Activated naive CD8-positive, alpha-beta T cell treated with anti-CD3 and anti-CD28 coated beads, Interleukin-2, amount 10 ng/mL, durations not matched to agents 7 days and 5 days (primary cell): Measurements from ENCODE around the gene ATAT1. TPM values are rescaled to one million over a fixed set of nuclear protein-coding genes. Genes with fewer than 3 reads are reported as not detected.
A peak's percentile ranks its signal among the peaks of the same experiment; 100 is the strongest.

ENCODE experiments used
- ATAC-seq: fragments of 150-1000 bp; cut with Tn5 transposase; one replicate; pipeline ENCODE4 v1.10.0; 2021; ENCODE audit warnings: low read depth, moderate library complexity
- POLR2A ChIA-PET: fragments of 350-600 bp; sonication (Branson Sonifier 250); formaldehyde crosslinking; loops from one replicate; lab custom pipeline; 2021; ENCODE audit warnings: antibody characterized with exemption; lab: Charles Lee
- DNase-seq: peaks from one replicate; pipeline ENCODE4 v3.0.0; 2021
- H3K27ac Mint-ChIP-seq: one replicate; pipeline ENCODE4 v1.8.0; 2022; ENCODE audit warnings: mild to moderate bottlenecking, mixed read lengths
- H3K27me3 Mint-ChIP-seq: one replicate; pipeline ENCODE4 v1.8.0; 2022; ENCODE audit warnings: mild to moderate bottlenecking, moderate library complexity, mixed read lengths
- H3K36me3 Mint-ChIP-seq: one replicate; pipeline ENCODE4 v1.8.0; 2021; ENCODE audit warnings: mild to moderate bottlenecking, mixed read lengths
- H3K4me1 Mint-ChIP-seq: one replicate; pipeline ENCODE4 v1.8.0; 2021; ENCODE audit warnings: mixed read lengths
- H3K4me3 Mint-ChIP-seq: one replicate; pipeline ENCODE4 v1.8.0; 2022; ENCODE audit warnings: mild to moderate bottlenecking, moderate library complexity, mixed read lengths
- H3K9me3 Mint-ChIP-seq: one replicate; pipeline ENCODE4 v1.8.0; 2021; ENCODE audit warnings: mixed read lengths
- total RNA-seq, 2 experiments: library from RNA; stranded (reverse); gene quantifications; one replicate each; pipeline ENCODE4 v1.2.3, GENCODE V29; 2021

Gene ATAT1
- total RNA-seq, 2 experiments from 2014 or later, result 11.2 to 13.5 TPM

DNA sequence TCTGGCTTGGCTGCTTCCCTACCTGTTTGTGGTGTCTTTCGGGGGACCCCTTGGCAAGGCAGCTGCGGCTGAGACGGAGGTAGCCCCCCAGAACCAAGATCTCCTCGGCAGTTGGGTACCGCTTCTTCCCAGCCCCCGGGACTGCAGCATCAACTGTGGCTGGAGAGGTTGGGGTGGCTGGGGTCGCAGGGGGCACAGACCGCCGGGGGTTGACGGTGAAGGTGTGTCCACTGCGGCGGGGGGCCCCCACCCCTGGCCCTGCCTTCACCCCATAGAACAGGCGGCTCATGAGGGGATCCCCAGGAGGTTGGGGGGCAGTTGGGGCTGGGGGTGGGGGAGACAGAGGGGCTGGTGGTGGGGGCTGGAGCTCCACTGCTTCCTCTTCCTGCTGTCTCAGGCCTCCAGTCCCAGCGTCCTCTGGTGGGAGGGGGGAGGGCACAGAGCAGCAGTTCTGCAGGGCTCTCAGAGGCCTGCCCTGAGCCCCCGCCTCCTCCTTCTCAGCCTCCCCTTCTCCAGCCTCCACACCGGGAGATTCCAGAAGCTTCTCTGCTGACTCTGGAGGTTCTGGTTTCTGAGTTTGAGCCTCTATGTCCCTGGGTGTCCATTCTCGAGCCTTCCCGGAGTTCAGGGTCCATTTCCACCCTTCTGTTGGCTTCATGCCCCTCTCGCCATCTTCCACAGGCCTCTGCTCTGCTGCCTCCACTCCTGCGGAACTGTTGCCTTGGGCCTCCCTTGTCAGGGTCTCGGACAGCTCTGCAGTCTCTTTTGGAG lies 57.9 kb downstream of the ATAT1 start:
- no peaks in the 10 kb centered on the region for H3K9me3 Mint-ChIP-seq
- no peaks in the 10 kb centered on the region for H3K27me3 Mint-ChIP-seq
- DNase-seq (peak; percentile 68), ATAC-seq (peak; percentile 10)
- H3K27ac Mint-ChIP-seq, result peak overlapping the region; percentile 99
- H3K4me3 Mint-ChIP-seq, result peak overlapping the region; percentile 91
- POLR2A ChIA-PET, result interaction anchor here (0.6 to 16.6 kb wide), 14 partner anchors 9 to 69 kb away, joined by 3 to 512 read pairs (median 6); partner anchors contain the start of genes DHX16, FLOT1, IER3 and MDC1
- H3K36me3 Mint-ChIP-seq, result peaks cover 62% of the 10 kb centered on the region
- peaks cover 31% of the 10 kb centered on the region for H3K4me1 Mint-ChIP-seq

DNA sequence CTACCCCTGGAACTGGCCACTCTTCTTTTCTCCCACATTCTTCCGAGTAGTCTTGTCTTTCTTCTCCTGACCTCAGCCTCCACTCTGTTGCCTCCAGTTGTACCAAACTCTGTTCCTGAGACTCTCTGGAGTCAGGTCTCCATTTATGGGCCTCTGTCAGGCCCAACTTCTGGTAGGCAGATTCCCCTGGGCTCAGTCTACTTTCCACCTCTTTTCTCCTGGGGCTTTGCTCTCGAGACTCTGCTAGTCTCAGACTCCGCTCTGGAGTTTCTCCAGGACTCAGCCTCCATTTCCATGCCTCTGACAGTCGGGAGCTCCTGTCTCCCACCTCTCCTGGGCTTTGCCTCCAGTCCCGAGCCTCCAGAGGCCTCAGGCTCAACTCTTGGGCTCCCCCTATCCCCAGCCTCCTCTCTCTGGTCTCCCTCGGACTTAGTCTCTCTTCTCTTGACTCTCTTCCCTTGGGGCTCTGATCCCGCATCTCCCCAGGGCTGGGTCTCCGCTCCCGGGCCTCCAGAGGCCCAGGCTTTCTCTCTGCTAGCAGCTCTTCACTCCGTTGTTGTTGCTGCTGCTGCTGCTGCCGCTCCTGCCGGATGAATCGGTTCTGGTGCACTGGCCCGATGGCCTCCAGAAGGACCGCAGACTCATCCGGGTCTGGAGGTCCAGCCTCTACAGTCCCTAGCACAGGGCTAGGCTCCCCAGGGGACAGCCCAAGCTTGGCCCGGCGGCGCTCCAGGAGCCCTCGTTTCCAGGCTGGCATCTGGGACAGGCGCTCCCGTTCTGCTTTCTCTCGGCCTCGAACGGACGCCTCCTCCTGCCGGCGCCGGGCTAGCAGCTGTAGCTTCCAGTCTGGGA lies 58.7 kb downstream of the ATAT1 start:
- POLR2A ChIA-PET, result interaction anchor here (0.6 to 16.6 kb wide), 11 partner anchors 9 to 70 kb away, joined by 3 to 512 read pairs (median 6); partner anchors contain the start of genes DHX16, FLOT1, IER3 and MDC1
- Mint-ChIP-seq H3K27ac (peak overlapping the region; percentile 99), H3K27me3 (no peaks in the 10 kb centered on the region), H3K9me3 (no peaks in the 10 kb centered on the region), H3K4me3 (peak overlapping the region; percentile 91), H3K4me1 (peaks cover 34% of the 10 kb centered on the region), H3K36me3 (peaks cover 54% of the 10 kb centered on the region)
- DNase-seq (peak; percentile 60), ATAC-seq (no peak)

GRCh38 chr6:30686009-30686907 lies 59.6 kb downstream of the ATAT1 start, which contains the start of gene PPP1R18:
TSS of gene PPP1R18 (minus strand) at chr6:30686645. CDS start at chr6:30686018, 627 bp downstream.
- Mint-ChIP-seq H3K4me1 (peaks cover 35% of the 10 kb centered on the region), H3K9me3 (no peaks in the 10 kb centered on the region), H3K36me3 (peaks cover 45% of the 10 kb centered on the region), H3K27ac (peak within 1 kb of the TSS; percentile 99), H3K27me3 (no peaks in the 10 kb centered on the region), H3K4me3 (peak within 1 kb of the TSS; percentile 91)
- POLR2A ChIA-PET, result interaction anchor here (1.0 to 16.6 kb wide), 7 partner anchors 13 to 71 kb away, joined by 4 to 512 read pairs (median 13); partner anchors contain the start of genes DHX16, MDC1, MRPS18B and PPP1R10
- ATAC-seq (peak; percentile 29), DNase-seq (peak; percentile 87)

DNA sequence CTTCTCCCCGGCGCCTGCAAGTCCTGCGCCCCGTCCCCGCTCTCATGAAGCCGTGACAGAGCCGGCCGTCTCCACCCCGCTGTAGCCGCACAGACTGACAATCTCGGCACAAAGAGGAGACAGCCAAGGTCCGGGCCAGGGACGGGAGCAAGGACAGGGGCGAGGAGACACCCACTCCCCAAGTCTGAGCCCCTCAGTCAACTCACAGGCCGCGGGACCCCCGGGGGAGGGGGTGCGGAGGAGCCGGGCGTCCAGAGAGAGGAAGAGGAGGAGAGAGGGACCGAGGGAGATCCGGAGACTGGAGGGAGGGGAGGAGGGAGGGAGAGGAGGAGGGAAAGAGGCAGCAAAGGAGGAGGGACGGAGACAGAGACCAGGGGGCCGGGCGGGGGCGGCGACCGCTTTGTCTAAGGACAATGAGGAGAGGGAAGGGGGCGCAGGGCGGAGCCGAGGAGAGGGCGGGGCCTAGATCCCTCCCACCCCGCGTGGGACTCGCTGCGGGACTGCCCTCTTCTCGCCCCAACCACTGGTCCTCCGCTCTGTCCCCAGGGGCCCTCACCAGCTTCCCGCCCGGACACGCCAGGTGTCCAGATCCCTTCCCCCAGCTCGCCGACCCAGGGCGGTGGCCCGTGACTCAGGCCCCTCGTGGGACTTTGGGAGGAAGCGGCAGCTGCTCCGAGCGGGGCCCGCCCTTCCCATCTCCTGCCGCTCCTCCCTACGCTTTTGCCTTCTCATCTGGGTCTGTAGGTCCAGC lies 60.4 kb downstream of the ATAT1 start:
- Mint-ChIP-seq H3K4me3 (peak overlapping the region; percentile 91), H3K27ac (peak overlapping the region; percentile 99), H3K9me3 (no peaks in the 10 kb centered on the region), H3K4me1 (peaks cover 36% of the 10 kb centered on the region), H3K27me3 (no peaks in the 10 kb centered on the region), H3K36me3 (peaks cover 38% of the 10 kb centered on the region)
- POLR2A ChIA-PET, result interaction anchor here (0.8 to 3.0 kb wide), 9 partner anchors 8 to 72 kb away, joined by 3 to 37 read pairs (median 6); partner anchors contain the start of genes MDC1 and TUBB
- ATAC-seq (peak; percentile 18), DNase-seq (peak; percentile 83)

DNA sequence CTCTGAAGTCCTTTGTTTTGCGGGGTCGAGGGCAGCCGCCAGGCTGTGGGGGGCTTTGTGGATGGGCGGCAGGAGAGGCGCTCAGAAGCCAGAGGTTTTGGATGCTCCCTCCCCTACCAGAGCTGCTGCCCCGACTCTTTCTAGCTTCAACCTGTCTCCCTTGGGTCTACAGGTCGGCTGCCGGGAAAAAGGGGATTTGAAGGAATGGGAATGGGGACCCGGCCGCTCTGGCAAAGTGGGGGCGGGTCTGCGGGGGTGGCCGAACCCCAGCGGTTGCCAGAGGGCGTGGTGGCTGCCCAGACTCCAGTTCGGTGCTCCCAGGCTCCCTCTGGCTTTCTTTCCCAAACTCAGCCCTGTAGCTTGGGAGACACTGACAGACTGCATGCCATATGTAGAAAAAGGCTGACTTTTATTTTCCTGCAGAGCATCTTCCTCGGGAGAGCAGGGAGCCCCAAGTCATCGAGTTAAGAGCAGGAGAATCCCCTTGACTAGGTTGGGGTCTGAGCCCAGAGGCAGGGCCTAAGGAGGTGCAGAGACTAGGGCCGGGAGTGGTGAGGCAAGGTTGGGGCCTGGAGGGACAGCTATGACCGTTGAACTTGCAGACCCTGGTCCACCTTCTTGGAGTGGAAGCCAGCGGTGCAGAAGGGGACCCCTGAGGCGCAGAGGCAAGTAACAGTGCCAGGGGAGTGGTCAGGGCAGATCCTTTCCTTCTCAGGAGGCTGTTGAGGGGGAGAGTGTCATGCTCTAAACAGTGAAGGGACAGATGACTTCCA lies 61.2 kb downstream of the ATAT1 start:
- DNase-seq, result no peak
- peaks cover 32% of the 10 kb centered on the region for H3K36me3 Mint-ChIP-seq
- H3K4me1 Mint-ChIP-seq, result peaks cover 36% of the 10 kb centered on the region
- ATAC-seq, result no peak
- peak overlapping the region; percentile 91 for H3K4me3 Mint-ChIP-seq
- H3K27me3 Mint-ChIP-seq, result no peaks in the 10 kb centered on the region
- H3K9me3 Mint-ChIP-seq, result no peaks in the 10 kb centered on the region
- POLR2A ChIA-PET, result interaction anchor here (0.8 to 3.0 kb wide), 11 partner anchors 9 to 73 kb away, joined by 3 to 37 read pairs (median 5); partner anchors contain the start of genes MDC1 and TUBB
- peak overlapping the region; percentile 99 for H3K27ac Mint-ChIP-seq

- H3K4me1 Mint-ChIP-seq, result peaks cover 36% of the 10 kb centered on the region
- H3K36me3 Mint-ChIP-seq, result peaks cover 25% of the 10 kb centered on the region
- no peaks in the 10 kb centered on the region for H3K9me3 Mint-ChIP-seq
- DNase-seq (no peak), ATAC-seq (no peak)
- POLR2A ChIA-PET, result interaction anchor here (1.0 to 3.6 kb wide), 10 partner anchors 8 to 48 kb away, joined by 3 to 37 read pairs (median 6); partner anchors contain the start of genes MDC1 and TUBB
- H3K4me3 Mint-ChIP-seq, result peak overlapping the region; percentile 91
- H3K27me3 Mint-ChIP-seq, result no peaks in the 10 kb centered on the region
- H3K27ac Mint-ChIP-seq, result peak overlapping the region; percentile 99
These were observed 61.9 kb downstream of the ATAT1 start for GRCh38 chr6:30688569-30688968.

GRCh38 chr6:30689022-30689865 lies 62.6 kb downstream of the ATAT1 start:
- Mint-ChIP-seq H3K27me3 (no peaks in the 10 kb centered on the region), H3K36me3 (peaks cover 18% of the 10 kb centered on the region), H3K9me3 (no peaks in the 10 kb centered on the region), H3K4me3 (peak overlapping the region; percentile 98), H3K27ac (peak overlapping the region; percentile 66), H3K4me1 (peaks cover 36% of the 10 kb centered on the region)
- DNase-seq, result no peak
- ATAC-seq, result no peak
- POLR2A ChIA-PET, result interaction anchor here (1.1 to 3.6 kb wide), 8 partner anchors 8 to 48 kb away, joined by 3 to 37 read pairs (median 6); partner anchors contain the start of gene MDC1

GRCh38 chr6:30689985-30690384 lies 63.3 kb downstream of the ATAT1 start:
- Mint-ChIP-seq H3K4me1 (peaks cover 35% of the 10 kb centered on the region), H3K27me3 (no peaks in the 10 kb centered on the region), H3K36me3 (peaks cover 17% of the 10 kb centered on the region), H3K4me3 (peak overlapping the region; percentile 98), H3K9me3 (no peaks in the 10 kb centered on the region), H3K27ac (peak overlapping the region; percentile 80)
- POLR2A ChIA-PET, result interaction anchor here (1.0 to 3.6 kb wide), 6 partner anchors 10 to 41 kb away, joined by 3 to 12 read pairs (median 5); partner anchors contain the start of gene MDC1
- ATAC-seq (no peak), DNase-seq (no peak)

DNA sequence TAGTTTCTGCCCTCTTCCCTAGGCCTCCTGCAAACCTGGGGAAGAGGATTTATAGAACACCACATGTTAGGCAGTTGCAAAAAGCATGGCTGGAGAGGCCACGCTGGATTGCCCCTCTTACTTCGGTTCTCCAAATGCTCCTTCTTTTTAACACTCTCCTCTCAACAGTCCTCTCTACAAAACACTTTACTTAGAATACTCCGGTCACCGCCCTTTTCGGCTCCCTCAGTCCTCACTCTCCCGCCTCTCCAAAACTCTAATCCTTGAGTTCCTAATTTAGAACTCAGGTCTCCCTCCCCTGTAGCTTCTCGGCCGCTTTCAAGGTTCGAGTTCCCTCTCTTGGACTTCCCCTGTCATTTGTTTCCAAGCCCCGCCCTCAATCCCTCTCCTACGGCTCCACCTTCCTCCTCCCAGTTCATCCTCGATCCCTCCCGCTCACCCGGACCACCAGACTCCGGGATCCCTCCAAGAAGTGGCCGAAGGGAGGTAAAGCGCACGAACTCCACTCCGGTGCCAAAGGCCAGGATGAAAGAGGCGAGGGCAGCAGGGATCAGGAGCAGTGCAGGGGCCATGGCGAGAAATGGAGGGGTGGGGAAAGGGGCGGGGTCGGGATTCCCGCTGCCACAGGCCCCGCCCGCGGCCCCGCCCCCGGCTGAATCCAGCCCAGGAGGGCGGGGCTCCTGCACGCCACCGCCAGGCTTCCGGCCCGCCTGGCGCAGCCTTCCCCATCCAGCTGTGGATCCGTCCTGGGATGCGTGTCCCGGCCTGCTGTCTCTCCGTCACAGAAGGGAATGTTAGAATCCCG lies 63.9 kb downstream of the ATAT1 start, which contains the start of gene NRM:
NRM (minus strand) TSS at position 582 of the 805 bp plus-strand sequence; CDS start at position 572, 10 bp downstream.
- peaks cover 32% of the 10 kb centered on the region for H3K4me1 Mint-ChIP-seq

More for the DNA sequence above, 63.9 kb downstream of the ATAT1 start, which contains the start of gene NRM:
- peak within 1 kb of the TSS; percentile 98 for H3K4me3 Mint-ChIP-seq
- H3K36me3 Mint-ChIP-seq, result peaks cover 10% of the 10 kb centered on the region
- no peaks in the 10 kb centered on the region for H3K9me3 Mint-ChIP-seq
- H3K27me3 Mint-ChIP-seq, result no peaks in the 10 kb centered on the region
- POLR2A ChIA-PET, result interaction anchor here (0.8 to 3.6 kb wide), 7 partner anchors 9 to 51 kb away, joined by 3 to 12 read pairs (median 4); partner anchors contain the start of genes FLOT1, MDC1 and TUBB
- peak within 1 kb of the TSS; percentile 80 for H3K27ac Mint-ChIP-seq
- ATAC-seq (peak; percentile 20), DNase-seq (peak; percentile 90)
